PFSK-1 (cell line): Measurements from ENCODE around the gene INTS11.

Experiments used
- FOXP2 ChIP-seq: optimal IDR thresholded peaks from 2 replicates; pipeline ENCODE3; 2011; ENCODE audit warnings: borderline replicate concordance, control low read depth, inconsistent platforms; ENCODE audit not compliant: insufficient read depth; ENCODE audit errors: extremely low read length, extremely low read depth
- POLR2AphosphoS5 ChIP-seq: IDR thresholded peaks from 2 replicates; pipeline ENCODE4 v1.6.1; 2012; ENCODE audit warnings: low read depth, mild to moderate bottlenecking, control low read depth, low read length, moderate library complexity
- SIN3A ChIP-seq: IDR thresholded peaks from 2 replicates; pipeline ENCODE4 v1.6.1; 2012; ENCODE audit warnings: mild to moderate bottlenecking, low read length, moderate library complexity, borderline replicate concordance; ENCODE audit not compliant: insufficient read depth
- TAF1 ChIP-seq: IDR thresholded peaks from 2 replicates; pipeline ENCODE4 v1.6.1; 2012; ENCODE audit warnings: low read length, control low read depth, borderline replicate concordance; ENCODE audit not compliant: insufficient read depth
- TF ChIP-seq, protein P1 (sequence below), 2 experiments: IDR thresholded peaks; 2 replicates each; pipeline versions ENCODE4 v1.6.1 to v1.8.0; 2011 to 2012; ENCODE audit warnings: low read depth in 2 of 2, low read length in 2 of 2, control low read depth in 1 of 2, inconsistent platforms in 1 of 2, mild to moderate bottlenecking in 1 of 2, moderate library complexity in 1 of 2; ENCODE audit not compliant: insufficient read depth in 1 of 2

INTS11 gene

DNA sequence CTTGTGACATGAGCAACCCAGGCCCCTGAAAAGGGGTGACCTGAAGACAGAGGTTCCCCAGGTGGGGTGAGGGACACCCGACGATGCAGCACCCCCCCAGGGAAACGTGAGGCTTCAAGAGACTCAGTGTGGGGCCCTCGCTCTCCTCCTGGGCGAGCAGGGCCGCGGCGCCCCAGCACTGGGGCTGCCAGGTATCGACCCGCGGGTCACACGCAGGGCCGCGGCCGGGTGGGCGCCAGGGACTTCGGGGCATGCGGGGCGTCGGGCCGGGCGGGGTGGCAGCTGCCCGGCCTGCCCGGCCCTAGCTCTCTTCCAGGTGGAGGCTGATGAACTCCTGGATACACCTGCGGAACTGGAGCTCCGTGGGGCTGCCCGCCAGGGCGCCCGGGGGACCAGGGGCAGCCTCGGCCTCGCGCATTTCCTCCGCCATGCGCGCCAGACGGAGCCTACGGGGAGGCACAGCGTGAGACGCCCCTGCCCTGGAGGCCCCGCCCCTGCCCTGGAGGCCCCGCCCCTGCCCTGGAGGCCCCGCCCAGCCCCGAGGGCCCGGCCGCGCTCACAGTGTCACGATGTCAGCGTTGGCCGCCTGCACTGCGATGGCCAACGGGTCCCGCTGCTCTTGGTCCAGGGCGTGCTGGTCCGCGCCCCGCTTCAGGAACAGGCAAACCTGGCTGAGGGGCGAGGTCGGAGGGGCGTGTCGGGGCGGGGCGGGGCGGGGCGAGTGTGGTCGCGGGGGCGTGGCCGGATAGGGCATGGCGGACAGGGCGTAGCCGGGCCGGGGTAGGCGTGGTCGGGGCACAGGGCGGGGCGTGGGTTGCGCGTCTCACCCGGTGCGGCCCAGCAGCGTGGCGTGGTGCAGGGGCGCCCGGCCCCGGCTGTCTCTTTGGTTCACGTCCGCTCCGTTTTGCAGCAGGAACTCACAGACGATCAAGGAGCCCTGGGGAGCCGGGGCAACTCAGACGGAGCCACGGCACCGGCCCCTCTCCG lies 30.9 kb downstream of the INTS11 start:
- TF ChIP-seq SIN3A, result no peak
- TF ChIP-seq, protein P1, sequence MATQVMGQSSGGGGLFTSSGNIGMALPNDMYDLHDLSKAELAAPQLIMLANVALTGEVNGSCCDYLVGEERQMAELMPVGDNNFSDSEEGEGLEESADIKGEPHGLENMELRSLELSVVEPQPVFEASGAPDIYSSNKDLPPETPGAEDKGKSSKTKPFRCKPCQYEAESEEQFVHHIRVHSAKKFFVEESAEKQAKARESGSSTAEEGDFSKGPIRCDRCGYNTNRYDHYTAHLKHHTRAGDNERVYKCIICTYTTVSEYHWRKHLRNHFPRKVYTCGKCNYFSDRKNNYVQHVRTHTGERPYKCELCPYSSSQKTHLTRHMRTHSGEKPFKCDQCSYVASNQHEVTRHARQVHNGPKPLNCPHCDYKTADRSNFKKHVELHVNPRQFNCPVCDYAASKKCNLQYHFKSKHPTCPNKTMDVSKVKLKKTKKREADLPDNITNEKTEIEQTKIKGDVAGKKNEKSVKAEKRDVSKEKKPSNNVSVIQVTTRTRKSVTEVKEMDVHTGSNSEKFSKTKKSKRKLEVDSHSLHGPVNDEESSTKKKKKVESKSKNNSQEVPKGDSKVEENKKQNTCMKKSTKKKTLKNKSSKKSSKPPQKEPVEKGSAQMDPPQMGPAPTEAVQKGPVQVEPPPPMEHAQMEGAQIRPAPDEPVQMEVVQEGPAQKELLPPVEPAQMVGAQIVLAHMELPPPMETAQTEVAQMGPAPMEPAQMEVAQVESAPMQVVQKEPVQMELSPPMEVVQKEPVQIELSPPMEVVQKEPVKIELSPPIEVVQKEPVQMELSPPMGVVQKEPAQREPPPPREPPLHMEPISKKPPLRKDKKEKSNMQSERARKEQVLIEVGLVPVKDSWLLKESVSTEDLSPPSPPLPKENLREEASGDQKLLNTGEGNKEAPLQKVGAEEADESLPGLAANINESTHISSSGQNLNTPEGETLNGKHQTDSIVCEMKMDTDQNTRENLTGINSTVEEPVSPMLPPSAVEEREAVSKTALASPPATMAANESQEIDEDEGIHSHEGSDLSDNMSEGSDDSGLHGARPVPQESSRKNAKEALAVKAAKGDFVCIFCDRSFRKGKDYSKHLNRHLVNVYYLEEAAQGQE (IDR thresholded peaks at IDR 0.05; ENCODE audit: insufficient read depth in 1 of 2, low read depth in 2 of 2, low read length in 2 of 2), result no peak
- no peak for TF ChIP-seq FOXP2
- TF ChIP-seq POLR2AphosphoS5, result no peak
- TF ChIP-seq TAF1, result no peak

DNA sequence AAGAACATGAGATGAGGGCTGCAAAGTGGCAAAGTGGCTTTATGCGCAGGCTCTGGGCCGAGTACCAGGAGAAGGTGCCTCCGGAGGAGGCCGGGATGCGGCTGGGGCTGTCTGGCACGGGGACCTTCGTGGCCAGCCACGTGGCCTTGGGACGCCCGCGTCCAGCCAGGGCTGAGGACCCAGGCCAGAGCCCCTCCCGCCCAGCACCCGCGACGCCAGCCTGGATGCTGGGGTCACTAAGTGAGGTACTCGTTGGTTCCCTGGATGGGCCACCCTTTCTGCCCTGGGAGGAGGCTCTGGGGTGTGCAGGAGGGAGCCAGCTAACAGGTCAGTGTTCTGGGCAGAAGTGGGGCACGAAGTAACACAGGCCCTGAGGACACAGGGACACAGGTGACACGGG lies 31.6 kb downstream of the INTS11 start:
- TF ChIP-seq SIN3A, result no peak
- TF ChIP-seq FOXP2, result no peak
- TF ChIP-seq POLR2AphosphoS5, result no peak
- no peak for TF ChIP-seq TAF1
- TF ChIP-seq, protein P1 (IDR thresholded peaks at IDR 0.05; ENCODE audit: insufficient read depth in 1 of 2, low read depth in 2 of 2, low read length in 2 of 2), result no peak

DNA sequence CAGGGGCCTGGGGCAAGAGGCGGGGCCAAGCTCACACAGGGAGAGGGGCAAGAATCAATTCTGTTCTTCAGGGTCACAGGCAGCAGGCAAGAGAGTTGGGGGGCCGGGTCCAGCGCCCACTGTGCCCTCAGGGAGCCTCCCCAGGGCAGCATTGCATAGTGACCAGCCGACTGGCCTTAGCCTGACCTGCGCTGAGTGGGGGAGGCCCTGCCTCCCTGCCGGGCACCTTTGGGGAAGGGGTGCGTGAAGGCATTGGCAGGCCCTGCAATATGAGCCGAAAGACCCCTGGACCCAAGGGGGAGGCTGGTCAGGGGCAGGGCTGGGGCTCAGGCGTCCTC lies 32.0 kb downstream of the INTS11 start:
- TF ChIP-seq SIN3A (no peak), TAF1 (no peak), POLR2AphosphoS5 (no peak), FOXP2 (no peak)
- TF ChIP-seq, protein P1 (IDR thresholded peaks at IDR 0.05; ENCODE audit: insufficient read depth in 1 of 2, low read depth in 2 of 2, low read length in 2 of 2), result no peak

DNA sequence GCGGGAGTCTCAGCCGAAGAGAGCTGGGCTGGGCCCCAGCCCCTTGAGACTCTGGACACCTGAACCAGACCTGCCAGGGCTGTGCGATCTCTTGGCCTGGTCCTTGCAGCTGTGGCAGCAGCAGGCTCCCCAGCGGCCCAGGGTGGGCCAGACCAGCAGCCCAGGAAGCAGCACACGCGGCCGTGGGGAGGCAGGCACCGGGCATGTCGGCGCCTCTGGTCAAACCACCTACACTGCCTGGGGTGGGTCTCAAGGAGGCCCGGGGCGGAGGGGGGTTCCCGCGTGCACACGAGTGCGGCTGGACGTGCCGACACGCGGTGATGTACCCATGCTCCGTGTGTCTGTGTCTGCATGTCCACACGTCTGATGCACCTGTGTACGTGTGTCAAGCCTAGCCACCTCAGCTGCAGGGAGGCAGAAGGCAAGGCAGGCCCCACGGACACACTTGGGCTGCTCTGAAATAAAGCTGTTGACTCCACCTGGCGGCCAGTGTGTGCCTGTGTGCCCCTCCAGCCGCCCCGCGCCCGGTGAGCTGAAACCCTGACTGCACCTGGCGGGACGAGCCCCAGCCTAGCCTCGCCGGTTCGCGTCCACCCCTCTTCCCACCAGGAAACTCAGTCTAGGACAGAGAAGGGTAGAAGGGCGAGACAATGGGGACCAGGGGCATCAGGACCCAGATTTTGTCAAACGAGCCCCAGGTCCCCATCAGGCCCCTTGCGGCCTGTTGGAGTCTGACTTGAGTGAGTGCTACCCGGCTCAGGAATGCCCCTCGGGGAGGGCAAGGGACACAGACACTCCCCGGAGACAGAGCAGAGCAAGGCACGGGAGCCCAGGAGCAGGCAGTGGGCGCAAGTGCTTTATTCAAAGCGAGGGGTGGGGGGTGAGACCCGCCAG lies 32.7 kb downstream of the INTS11 start:
- no peak for TF ChIP-seq POLR2AphosphoS5
- TF ChIP-seq TAF1, result no peak
- TF ChIP-seq SIN3A, result no peak
- TF ChIP-seq, protein P1 (IDR thresholded peaks at IDR 0.05; ENCODE audit: insufficient read depth in 1 of 2, low read depth in 2 of 2, low read length in 2 of 2), result no peak
- no peak for TF ChIP-seq FOXP2
